CD4-positive, alpha-beta T cell treated with Interleukin-4 for 4 hours (primary cell): Measurements from ENCODE around the gene CDIP1.

Experiments used
- DNase-seq: peaks from one replicate; pipeline ENCODE4 v3.0.0-alpha.2; 2020

The CDIP1 gene

DNA sequence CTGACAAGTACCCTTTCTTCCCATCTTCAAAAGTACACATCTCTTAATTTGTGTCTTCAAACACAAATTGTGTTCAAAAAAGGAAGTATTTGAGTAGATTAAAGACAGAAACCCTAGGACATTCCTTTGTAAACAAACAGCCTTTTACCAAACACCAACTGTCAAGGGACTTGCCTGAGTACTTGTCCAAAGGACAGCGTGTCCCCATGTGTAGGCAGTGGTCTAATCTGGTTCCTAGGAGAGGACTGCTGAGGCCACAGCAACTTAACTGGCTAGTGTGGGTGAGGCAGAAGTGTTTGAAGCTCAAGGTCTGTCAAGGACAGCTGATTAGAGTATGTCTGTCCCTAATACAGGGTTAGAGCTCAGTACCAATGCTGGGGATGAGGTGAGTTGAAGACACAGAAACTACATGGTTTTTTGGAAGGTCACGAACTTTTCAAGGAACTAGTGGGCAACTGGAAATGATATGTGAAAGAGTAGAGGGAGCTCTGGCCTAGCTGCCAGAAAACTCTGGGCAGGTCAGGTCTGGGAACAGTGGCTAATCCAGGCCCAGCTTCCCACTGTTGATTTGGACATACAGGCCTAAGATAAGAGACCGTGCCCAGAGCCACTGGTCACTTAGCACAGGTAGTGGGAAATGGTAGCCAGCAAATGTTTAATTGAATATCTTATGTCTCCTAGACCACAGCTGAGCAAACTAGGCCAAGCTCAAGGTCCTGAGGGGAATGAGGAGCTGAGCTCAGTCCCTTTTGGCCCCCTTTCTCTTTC, 52.3 kb downstream of the CDIP1 start:
- no peak for DNase-seq

DNA sequence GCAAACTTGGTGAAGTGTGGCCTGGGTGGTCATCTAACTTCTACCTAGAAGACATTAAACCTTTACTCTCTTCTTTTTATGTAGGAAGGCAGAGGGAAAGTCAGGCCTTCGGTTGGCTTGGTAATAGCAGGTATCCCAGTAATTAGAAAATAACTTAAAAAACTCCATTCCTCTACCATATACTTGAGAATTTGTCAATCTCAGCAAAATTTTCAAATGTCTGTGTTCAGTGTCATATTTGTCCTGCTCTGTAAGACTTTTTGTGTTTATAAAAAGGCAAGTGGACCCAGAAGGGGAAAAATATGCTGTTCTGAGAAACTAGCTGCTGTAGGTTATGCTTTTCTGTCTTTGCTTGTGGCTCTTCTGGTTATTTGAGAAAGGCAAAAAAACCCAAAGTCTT, 56.6 kb downstream of the CDIP1 start:
- DNase-seq = no peak

- DNase-seq = peak; percentile 37
Observed at GRCh38 chr16:4481526-4481925, 57.0 kb downstream of the CDIP1 start.

DNA sequence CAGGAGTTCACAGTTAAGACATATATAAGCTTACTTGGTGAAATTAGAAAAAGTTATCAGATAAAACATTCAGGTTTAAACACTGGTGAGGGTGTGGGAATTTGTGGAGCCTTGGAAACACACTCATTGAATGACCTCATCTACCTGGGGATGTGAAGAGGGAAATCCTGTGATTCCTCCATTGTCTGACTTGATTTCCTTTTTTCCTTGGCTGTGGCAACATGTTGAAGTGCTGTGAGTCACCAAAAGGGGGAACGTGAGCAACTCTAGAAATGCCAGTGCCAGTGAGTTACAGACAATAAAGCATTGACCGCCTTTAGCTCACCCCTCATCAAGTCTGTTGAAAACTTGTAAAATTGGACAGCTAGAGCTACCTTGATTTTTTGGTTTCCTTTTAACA, 60.6 kb downstream of the CDIP1 start:
- peak; percentile 34 for DNase-seq

DNA sequence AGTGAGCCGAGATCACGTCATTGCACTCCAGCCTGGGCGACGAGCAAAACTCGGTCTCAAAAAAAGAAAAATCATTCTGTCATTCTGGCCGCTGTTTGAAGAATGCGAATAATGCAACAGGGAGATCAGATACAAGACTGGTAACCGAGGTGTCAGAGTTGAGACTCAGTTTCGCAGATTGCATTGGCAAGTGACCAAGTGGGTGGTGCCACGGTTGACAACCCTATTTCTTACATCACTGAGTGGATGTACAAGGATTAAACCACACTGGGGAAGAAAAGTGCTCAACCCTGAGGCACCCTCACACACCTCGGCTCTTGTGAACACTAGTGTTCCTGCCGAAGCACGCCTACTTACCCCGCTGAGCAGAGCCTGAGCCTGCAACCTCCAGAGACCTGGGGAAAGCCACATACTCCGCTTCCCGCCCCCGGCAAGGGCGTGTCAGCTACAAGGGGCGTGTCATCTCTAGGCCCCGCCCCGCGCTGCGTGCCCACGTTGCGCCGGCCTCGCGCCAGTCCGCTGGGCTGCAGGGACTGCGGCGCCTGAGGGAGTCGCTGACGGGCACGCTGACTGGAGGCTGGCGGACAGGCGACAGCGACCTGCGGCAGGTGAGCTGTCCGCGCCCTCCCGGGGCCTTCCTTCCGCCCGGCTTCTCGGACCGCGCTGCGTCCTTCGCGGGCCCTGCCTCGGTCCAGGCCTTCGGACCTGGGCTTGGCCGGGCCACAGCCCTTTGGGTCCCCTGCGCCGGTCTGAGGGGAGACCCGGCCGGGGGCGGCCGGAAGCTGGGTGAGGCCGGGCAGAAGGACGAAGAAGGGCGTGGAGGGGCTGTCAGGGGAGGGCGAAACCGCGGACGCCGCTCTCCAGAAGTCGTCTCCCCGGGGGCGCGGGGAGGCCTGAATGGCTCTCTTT, 62.4 kb downstream of the CDIP1 start, which contains the start of gene HMOX2:
TSS of gene HMOX2 (plus strand) at position 519 of the 909 bp plus-strand sequence. CDS start 29,127 bp downstream, outside the sequence.
- DNase-seq = peak; percentile 94

DNA sequence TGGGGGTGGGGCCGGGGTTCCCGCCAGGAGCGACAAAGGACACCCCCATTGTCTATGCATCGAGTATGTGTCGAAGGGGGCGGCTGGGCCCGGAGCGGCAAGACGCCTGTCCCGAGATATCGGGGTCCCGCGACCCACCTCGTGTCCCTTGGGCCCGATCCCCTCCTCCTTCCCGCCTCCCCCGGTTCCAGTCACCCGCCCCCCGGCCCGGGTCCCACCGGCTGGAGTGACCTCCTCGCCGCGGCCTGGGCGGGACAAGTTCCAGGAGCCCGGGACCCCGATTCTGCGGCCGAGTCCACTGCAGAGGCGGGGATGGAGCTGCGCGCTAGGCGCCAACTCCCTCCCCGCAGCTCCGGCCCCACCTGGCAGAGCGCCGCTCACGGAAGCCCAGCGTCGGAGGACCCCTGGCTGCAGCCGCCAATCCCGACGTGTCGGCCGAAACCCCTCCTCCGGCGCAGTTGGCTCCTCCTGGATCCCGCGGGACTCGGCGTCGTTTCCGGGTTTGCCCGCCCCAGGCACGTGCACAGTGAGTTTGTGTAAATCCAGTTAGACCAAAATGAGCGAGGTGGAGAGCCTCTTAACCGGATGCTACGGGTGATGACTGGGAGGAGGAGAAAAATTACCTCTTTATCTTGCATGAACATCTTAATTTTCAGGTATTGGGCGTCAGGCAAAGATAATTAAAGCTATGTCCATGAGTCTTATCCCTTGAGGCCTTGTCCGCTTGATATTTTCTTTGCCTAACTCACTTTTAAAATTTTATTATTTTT, 64.2 kb downstream of the CDIP1 start, which contains the start of gene NMRAL1:
TSS of gene NMRAL1 (minus strand) at position 434 of the 770 bp plus-strand sequence. CDS start 493 bp downstream, outside the sequence.
- DNase-seq = peak; percentile 85

DNA sequence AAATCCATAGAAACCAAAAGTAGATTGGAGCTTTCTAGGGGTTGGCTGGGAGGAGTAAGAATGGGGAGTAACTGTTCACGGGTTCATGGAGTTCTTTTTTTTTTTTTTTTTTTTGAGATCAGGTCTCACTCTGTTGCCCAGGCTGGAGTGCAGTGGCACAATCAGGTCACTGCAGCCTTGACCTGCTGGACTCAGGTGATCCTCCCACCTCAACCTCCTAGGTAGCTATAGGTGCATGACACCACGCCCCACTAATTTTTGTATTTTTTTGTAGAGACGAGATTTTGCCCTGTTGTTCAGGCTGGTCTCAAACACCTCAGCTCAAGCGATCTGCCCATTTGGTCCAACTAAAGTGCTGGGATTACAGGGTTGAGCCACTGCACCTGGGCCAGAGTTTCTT, 65.7 kb downstream of the CDIP1 start:
- no peak for DNase-seq

DNA sequence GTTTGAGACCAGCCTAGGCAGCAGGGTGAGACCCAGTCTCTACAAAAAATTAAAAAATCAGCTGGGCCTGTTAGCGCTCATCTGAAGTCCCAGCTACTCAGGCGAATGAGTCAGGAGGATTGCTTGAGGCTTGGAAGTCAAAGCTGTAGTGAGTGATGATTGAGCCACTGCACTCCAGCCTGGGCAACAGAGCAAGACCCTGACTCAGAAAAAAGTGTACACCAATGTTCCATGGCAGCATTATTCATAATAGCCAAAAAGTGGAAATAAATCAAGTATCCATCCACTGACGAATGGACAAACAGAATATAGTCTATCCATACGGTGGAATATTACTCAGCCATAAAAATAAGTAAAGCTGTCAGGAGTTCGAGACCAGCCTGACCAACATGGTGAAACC, 66.7 kb downstream of the CDIP1 start:
- no peak for DNase-seq

- DNase-seq = no peak
Observed at GRCh38 chr16:4468972-4469371, 69.6 kb downstream of the CDIP1 start.

GRCh38 chr16:4467916-4468315, 70.7 kb downstream of the CDIP1 start:
- DNase-seq = no peak

- DNase-seq = peak; percentile 80
Observed at GRCh38 chr16:4465977-4466779, 72.4 kb downstream of the CDIP1 start.

GRCh38 chr16:4463522-4464163, 74.9 kb downstream of the CDIP1 start:
- DNase-seq = no peak

- DNase-seq = no peak
Observed at GRCh38 chr16:4461250-4462085, 77.1 kb downstream of the CDIP1 start.

DNA sequence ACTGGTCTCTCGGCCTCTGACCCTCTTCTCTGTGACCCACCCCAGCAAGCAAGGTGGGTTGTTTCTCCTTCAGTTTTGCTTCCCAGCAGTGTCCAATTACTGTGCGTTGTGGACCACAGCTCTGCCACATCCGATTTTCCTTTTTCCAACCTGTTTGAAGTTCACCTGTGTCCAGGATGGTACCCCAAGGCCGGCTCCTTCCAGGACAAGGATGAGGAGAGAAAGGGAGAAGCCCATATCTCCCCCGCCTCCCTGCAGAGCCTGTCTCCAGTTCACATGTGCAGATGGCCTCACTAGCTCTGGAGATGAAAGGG, 77.7 kb downstream of the CDIP1 start:
- no peak for DNase-seq
